Measurements from ENCODE around the gene METTL13.

The METTL13 gene

DNA sequence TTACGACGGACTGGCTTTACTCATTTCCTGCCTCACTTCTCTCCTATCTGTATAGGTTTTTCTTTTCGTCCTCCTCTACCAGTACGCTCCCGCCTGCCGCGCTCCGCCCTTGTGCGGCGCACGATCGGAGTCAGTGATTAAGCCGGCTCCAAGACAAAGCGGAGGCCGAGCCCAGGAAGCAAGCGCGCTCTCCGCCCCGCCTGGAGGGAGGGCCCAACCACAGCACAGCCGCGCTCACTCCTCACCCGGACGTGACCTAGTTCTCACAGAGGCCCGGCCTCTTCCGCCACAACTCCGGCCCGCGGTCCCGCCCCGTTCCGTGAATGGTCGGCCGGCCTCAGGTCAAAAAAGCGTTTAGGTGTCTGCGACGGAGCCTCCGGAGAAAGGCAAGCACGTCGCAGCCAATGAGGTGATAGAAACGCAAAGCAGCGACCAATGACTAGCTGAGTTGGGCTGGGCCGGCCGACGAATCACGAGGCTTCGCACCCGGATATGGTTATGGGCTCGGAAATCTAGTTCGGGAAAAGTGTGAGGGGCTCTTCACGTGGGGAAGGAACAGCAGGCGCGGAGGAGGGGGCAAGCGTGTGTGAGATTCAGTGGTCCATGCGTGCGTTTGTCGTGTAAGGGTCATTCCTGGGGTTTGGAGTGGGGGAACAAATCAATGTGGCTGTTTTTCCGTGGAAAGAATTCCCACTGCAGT, at the start of gene METTL13 (continued):
- TF ChIP-seq, protein P1, sequence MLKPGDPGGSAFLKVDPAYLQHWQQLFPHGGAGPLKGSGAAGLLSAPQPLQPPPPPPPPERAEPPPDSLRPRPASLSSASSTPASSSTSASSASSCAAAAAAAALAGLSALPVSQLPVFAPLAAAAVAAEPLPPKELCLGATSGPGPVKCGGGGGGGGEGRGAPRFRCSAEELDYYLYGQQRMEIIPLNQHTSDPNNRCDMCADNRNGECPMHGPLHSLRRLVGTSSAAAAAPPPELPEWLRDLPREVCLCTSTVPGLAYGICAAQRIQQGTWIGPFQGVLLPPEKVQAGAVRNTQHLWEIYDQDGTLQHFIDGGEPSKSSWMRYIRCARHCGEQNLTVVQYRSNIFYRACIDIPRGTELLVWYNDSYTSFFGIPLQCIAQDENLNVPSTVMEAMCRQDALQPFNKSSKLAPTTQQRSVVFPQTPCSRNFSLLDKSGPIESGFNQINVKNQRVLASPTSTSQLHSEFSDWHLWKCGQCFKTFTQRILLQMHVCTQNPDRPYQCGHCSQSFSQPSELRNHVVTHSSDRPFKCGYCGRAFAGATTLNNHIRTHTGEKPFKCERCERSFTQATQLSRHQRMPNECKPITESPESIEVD (tag by site-specific recombination; IDR thresholded peaks at IDR 0.05), result no peak
- TF ChIP-seq ZNF555 (tag by site-specific recombination; conservative IDR thresholded peaks at IDR 0.05) (no peak), ZNF24 (tag by site-specific recombination; IDR thresholded peaks at IDR 0.05) (no peak), ZNF221 (tag by site-specific recombination; IDR thresholded peaks at IDR 0.05; ENCODE audit: borderline replicate concordance) (no peak), SCRT1 (tag by site-specific recombination; IDR thresholded peaks at IDR 0.05; ENCODE audit: borderline replicate concordance) (no peak), ZNF791 (tag by site-specific recombination; IDR thresholded peaks at IDR 0.05) (no peak), ZNF629 (tag by site-specific recombination; IDR thresholded peaks at IDR 0.05) (peak; percentile 89), ZNF704 (tag by site-specific recombination; IDR thresholded peaks at IDR 0.05) (no peak), ZNF777 (tag by site-specific recombination; IDR thresholded peaks at IDR 0.05; ENCODE audit: borderline replicate concordance) (no peak), ZNF157 (tag by site-specific recombination; IDR thresholded peaks at IDR 0.05) (no peak), EGR2 (tag by site-specific recombination; IDR thresholded peaks at IDR 0.05; ENCODE audit: low read depth) (no peak), ZNF623 (tag by site-specific recombination; IDR thresholded peaks at IDR 0.05) (no peak), ZNF155 (tag by site-specific recombination; IDR thresholded peaks at IDR 0.05) (no peak), ZBTB21 (tag by site-specific recombination; IDR thresholded peaks at IDR 0.05) (no peak; the same call in 1 of the 2 replicates), ZNF768 (tag by site-specific recombination; IDR thresholded peaks at IDR 0.05) (no peak), ZNF830 (tag by site-specific recombination; IDR thresholded peaks at IDR 0.05; ENCODE audit: low read depth) (no peak), ZNF362 (tag by site-specific recombination; IDR thresholded peaks at IDR 0.05) (peak; percentile 94), ZNF626 (tag by site-specific recombination; IDR thresholded peaks at IDR 0.05) (no peak), ZSCAN30 (tag by site-specific recombination; IDR thresholded peaks at IDR 0.05) (peak; percentile 60; the same call in 1 of the 2 replicates), ZNF596 (tag by site-specific recombination; IDR thresholded peaks at IDR 0.05) (no peak), ZNF621 (tag by site-specific recombination; IDR thresholded peaks at IDR 0.05) (no peak), PATZ1 (tag by site-specific recombination; IDR thresholded peaks at IDR 0.05) (0 out of 2 replicates have a peak, but pooled peaks have one; percentile 54), ZNF302 (tag by site-specific recombination; IDR thresholded peaks at IDR 0.05; ENCODE audit: low read depth) (no peak), ZNF664 (tag by site-specific recombination; IDR thresholded peaks at IDR 0.05) (no peak)
- TF ChIP-seq, protein P2, sequence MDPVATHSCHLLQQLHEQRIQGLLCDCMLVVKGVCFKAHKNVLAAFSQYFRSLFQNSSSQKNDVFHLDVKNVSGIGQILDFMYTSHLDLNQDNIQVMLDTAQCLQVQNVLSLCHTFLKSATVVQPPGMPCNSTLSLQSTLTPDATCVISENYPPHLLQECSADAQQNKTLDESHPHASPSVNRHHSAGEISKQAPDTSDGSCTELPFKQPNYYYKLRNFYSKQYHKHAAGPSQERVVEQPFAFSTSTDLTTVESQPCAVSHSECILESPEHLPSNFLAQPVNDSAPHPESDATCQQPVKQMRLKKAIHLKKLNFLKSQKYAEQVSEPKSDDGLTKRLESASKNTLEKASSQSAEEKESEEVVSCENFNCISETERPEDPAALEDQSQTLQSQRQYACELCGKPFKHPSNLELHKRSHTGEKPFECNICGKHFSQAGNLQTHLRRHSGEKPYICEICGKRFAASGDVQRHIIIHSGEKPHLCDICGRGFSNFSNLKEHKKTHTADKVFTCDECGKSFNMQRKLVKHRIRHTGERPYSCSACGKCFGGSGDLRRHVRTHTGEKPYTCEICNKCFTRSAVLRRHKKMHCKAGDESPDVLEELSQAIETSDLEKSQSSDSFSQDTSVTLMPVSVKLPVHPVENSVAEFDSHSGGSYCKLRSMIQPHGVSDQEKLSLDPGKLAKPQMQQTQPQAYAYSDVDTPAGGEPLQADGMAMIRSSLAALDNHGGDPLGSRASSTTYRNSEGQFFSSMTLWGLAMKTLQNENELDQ (tag by site-specific recombination; IDR thresholded peaks at IDR 0.05; ENCODE audit: low read depth), result no peak

All from HEK293 (cell line).